ENCODE measurements around the gene MRPS23. TPM values are rescaled to one million over a fixed set of nuclear protein-coding genes. Genes with fewer than 3 reads are reported as not detected.

MRPS23 gene
- total and polyA plus RNA-seq, 12 donors = 9.9 to 132 (median 75.5) TPM

DNA sequence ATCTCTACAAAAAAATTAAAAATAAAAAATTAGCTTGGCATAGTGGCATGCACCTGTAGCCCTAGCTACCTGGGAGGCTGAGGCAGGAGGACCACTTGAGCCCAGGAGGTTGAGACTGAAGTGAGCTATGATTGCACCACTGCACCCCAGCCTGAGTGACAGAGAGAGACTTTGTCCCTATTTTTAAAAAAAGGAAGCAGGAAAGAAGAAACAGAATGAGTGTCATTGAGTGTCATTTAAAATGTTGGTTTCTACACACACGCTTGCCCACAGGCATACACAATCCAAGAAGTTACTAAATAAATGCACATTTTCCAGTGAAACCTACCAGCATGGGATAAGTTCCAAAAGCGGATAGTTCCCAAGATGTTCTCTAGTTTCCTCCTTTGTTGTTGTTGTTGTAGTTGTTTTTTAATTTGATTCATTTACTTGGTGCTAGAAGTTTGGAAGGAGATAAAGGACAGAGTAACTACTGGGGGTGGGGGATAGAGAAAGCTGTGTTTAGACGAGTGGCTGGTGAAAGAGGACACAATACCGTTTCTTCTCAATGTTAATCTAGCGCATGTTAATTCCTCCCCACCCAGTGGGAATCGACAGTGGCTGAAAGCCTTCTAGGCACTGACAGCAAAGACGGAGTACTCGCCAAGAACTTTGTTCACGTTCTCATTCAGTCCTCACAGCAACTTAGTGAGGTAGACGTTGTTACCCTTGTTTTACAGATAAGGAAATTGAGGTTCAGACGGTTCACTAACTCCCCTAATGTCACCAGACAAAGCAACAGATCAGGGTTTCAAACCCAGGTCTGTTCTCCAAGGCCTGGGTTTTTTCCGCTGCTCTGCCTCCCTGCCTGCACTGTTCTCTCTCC is 17.3 kb downstream of the MRPS23 start:
- 27 to 28% methylated on average over 12 of the region's 12 CpGs for WGBS, 2 donors

DNA sequence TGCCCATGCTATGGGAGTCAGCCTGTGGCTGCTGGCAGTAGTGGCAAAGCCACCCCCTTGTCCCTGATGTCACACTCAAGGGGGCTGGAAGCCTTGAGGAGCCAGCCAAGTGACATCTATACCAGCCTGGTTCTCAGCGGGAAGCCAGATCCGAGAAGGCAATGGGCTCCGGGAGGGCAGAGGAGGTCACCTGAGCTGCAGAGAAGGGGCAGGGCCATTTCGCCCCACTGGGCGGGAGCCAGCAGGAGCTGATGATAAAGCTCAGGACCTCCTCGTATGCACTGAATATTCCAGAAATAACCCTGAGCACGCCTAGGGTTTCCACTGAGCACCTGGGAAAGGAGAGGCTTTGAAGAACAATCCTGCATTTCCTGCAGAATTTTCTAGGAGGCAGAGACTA is 19.0 kb downstream of the MRPS23 start:
- ATAC-seq (no peak), DNase-seq (no peak)
- H3K4me1 ChIP-seq = peaks cover 0 to 41% (median 19%) of the 10 kb centered on the region in 9 donors
- no peak overlapping the region for H3K4me3 ChIP-seq
- no peak overlapping the region for H3K27ac ChIP-seq
- intact Hi-C loops (cut with DNase I) = loop anchor here (5.0 to 10.0 kb wide), 13 partner anchors 49 to 706 kb away; partner anchors contain the start of genes CCDC182 (in 1 of the 10) and MSI2 (in 1 of the 10)
- no peaks in the 10 kb centered on the region for H3K9me3 ChIP-seq
- peaks cover 0 to 3% (median 0%) of the 10 kb centered on the region in 9 donors for H3K36me3 ChIP-seq
- no peaks in the 10 kb centered on the region for H3K27me3 ChIP-seq
- TF ChIP-seq, protein P1, sequence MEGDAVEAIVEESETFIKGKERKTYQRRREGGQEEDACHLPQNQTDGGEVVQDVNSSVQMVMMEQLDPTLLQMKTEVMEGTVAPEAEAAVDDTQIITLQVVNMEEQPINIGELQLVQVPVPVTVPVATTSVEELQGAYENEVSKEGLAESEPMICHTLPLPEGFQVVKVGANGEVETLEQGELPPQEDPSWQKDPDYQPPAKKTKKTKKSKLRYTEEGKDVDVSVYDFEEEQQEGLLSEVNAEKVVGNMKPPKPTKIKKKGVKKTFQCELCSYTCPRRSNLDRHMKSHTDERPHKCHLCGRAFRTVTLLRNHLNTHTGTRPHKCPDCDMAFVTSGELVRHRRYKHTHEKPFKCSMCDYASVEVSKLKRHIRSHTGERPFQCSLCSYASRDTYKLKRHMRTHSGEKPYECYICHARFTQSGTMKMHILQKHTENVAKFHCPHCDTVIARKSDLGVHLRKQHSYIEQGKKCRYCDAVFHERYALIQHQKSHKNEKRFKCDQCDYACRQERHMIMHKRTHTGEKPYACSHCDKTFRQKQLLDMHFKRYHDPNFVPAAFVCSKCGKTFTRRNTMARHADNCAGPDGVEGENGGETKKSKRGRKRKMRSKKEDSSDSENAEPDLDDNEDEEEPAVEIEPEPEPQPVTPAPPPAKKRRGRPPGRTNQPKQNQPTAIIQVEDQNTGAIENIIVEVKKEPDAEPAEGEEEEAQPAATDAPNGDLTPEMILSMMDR (IDR thresholded peaks at IDR 0.05) = no peak
- 87 to 92% methylated on average over 7 of the region's 7 CpGs for WGBS, 2 donors

More for the DNA sequence above, 17.3 kb downstream of the MRPS23 start:
- H3K27me3 ChIP-seq = no peaks in the 10 kb centered on the region
- intact Hi-C loops (cut with DNase I) = loop anchor here (2.0 to 10.0 kb wide), 15 partner anchors 18 to 708 kb away; partner anchors contain the start of genes CCDC182 (in 1 of the 10), MRPS23 (in 1 of the 10) and MSI2 (in 1 of the 10)
- ATAC-seq = peak in 6 of 8 donors; percentile 3 to 26 (median 3)
- H3K4me3 ChIP-seq = peak overlapping the region in 9 of 10 donors; percentile 8 to 53 (median 50)
- H3K36me3 ChIP-seq = peaks cover 0 to 16% (median 0%) of the 10 kb centered on the region in 9 donors
- H3K9me3 ChIP-seq = no peaks in the 10 kb centered on the region
- peaks cover 0 to 44% (median 19%) of the 10 kb centered on the region in 9 donors for H3K4me1 ChIP-seq
- H3K27ac ChIP-seq = peak overlapping the region; percentile 59 to 91 (median 84)
- DNase-seq = no peak
- TF ChIP-seq, protein P1 (IDR thresholded peaks at IDR 0.05) = no peak

DNA sequence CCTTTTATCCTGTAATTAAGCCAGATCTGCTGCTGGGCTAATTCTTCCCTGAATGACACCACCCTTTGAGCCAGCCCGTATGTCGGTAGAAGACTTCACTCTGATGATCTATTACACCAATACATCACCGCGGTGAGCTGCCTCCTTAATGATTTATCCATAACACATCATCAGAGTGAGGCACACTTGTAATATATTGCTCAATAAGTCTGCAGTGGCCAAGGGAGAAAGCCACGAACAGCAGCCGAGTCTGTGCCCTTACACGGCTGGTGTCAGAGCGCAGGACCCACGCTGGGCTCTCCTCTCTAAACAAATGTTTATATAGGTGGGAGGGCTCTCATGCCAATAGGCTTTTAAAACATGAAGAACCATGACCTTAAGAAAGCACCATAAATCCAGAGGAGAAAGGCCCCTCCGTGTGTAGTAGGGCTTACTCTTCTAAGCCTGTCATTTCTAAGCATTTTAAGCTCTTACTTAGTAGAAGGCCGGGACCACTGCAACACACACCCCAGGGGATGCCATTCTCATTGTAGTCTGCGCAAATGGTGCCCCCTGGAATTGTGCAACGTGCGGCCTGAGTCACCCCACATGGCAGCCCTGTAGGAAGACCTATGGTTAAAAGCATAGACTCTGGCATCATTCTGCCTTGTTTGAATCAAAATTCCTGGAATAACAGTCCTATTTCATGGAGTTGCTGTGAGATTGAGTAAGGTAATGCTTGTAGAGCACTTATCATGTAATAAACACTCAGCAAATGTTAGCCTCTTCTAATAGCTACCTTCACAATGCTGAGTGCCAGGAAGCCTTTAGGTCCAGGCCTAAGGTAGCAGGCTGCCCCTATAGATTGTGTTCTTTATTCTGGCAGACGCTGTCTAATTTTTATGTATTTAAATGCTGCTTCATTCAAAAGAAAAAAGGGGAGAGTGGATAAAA is 26.1 kb downstream of the MRPS23 start:
- TF ChIP-seq, protein P1 (IDR thresholded peaks at IDR 0.05) = no peak
- intact Hi-C loops (cut with DNase I) = no loop called here
- Histone ChIP-seq H3K27me3 (no peaks in the 10 kb centered on the region), H3K27ac (no peak overlapping the region), H3K4me1 (no peaks in the 10 kb centered on the region), H3K9me3 (no peaks in the 10 kb centered on the region), H3K4me3 (no peak overlapping the region), H3K36me3 (peaks cover 0 to 3% (median 0%) of the 10 kb centered on the region in 9 donors)
- 89 to 91% methylated on average over 15 of the region's 15 CpGs for WGBS, 2 donors
- ATAC-seq (no peak), DNase-seq (no peak)

DNA sequence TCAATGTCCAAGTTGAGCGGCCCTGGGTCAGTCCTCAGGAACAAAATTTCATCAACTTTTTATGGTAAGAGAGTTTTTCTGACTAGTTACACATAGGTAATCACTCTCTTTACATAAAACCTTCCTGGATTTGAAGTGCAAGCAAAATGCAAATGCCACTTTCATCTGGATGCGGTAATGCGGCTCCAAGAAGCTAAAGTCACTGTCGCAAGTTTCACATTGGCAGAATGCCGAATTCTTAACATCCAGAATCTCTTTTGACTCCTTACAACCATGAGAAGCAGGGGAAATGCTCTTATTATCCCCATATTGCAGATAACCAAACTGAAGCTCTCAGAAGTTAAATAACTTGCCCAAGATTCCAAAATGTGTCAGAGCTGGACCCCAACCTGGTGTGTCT is 30.0 kb downstream of the MRPS23 start:
- Histone ChIP-seq H3K4me3 (no peak overlapping the region), H3K27ac (no peak overlapping the region), H3K4me1 (no peaks in the 10 kb centered on the region), H3K27me3 (peaks cover 0 to 2% (median 0%) of the 10 kb centered on the region in 7 donors), H3K9me3 (no peaks in the 10 kb centered on the region), H3K36me3 (no peaks in the 10 kb centered on the region)
- DNase-seq (no peak), ATAC-seq (no peak)
- TF ChIP-seq, protein P1 (IDR thresholded peaks at IDR 0.05) = no peak
- 93 to 94% methylated on average over 5 of the region's 5 CpGs for WGBS, 2 donors
- intact Hi-C loops (cut with DNase I) = no loop called here

Measured in heart right ventricle (tissue), 16 donors.